ENCODE results near the gene PIM3. TPM values are rescaled to one million over a fixed set of nuclear protein-coding genes. Genes with fewer than 3 reads are reported as not detected.

Gene PIM3
- polyA plus RNA-seq, 1 of the 3 experiments (the other 2 are of a cell fraction): 15.3 TPM

- TF ChIP-seq FOXM1 (IDR thresholded peaks at IDR 0.05; ENCODE audit: low read depth) (no peak), RFX5 (IDR thresholded peaks at IDR 0.05; ENCODE audit: low read length) (no peak), CTCF (IDR thresholded peaks at IDR 0.05) (no peak), ZBTB33 (IDR thresholded peaks at IDR 0.05; ENCODE audit: borderline replicate concordance, low read depth) (no peak), TEAD4 (IDR thresholded peaks at IDR 0.05; ENCODE audit: borderline replicate concordance, insufficient read depth) (no peak), FOSL2 (IDR thresholded peaks at IDR 0.05; ENCODE audit: borderline replicate concordance, low read depth) (no peak), MXI1 (IDR thresholded peaks at IDR 0.05; ENCODE audit: low read depth, low read length) (no peak)
Measured at GRCh38 chr22:49911881-49912625, 48.5 kb upstream of the PIM3 start (continued).

- Histone ChIP-seq H3K4me2 (no peak overlapping the region), H4K20me1 (ENCODE audit: insufficient read depth) (no peaks in the 10 kb centered on the region), H3K9ac (no peak overlapping the region), H3K9me2 (no peaks in the 10 kb centered on the region), H3K9me3 (no peaks in the 10 kb centered on the region), H3K36me3 (replicated peaks in 1 of 2; ENCODE audit: control insufficient read depth in 1 of 2, insufficient read depth in 2 of 2, low read length in 1 of 2) (peaks cover 3 to 19% of the 10 kb centered on the region in 2 experiments), H3K4me3 (ENCODE audit: low read depth in 2 of 2, low read length in 1 of 2) (no peak overlapping the region), H3F3A (replicated peaks; ENCODE audit: insufficient read depth) (no peaks in the 10 kb centered on the region), H2AFZ (ENCODE audit: low read depth) (no peak overlapping the region), H3K79me2 (ENCODE audit: insufficient read depth) (0 out of 2 replicates have a peak, but pooled peaks cover 5% of the 10 kb centered on the region), H3K27me3 (ENCODE audit: insufficient read depth) (no peaks in the 10 kb centered on the region), H3K27ac (ENCODE audit: low read depth in 2 of 2, low read length in 1 of 2) (no peak overlapping the region), H3K4me1 (ENCODE audit: control insufficient read depth in 1 of 2, insufficient read depth in 2 of 2, low read depth in 1 of 2, low read length in 1 of 2) (peaks cover 0 to 2% of the 10 kb centered on the region in 2 experiments; a peak in 1 of 4 replicates)
- ChIA-PET POLR2A (no interaction called here), CTCF (interaction anchor here (1.0 kb wide), 1 partner anchor 39 kb away, joined by 3 read pairs; no protein-coding TSS in a partner anchor)
- WGBS (ENCODE audit: low lambda C conversion rate): 89% methylated on average over 10 of the region's 14 CpGs
- TF ChIP-seq NRF1 (IDR thresholded peaks at IDR 0.05; ENCODE audit: low read depth, low read length): no peak
- DNase-seq: no peak
Measured at GRCh38 chr22:49913026-49913425, 47.5 kb upstream of the PIM3 start.

- no peak overlapping the region for H3K9ac ChIP-seq
- H3K9me3 ChIP-seq: no peaks in the 10 kb centered on the region
- CTCF ChIA-PET: interaction anchor here (1.0 kb wide), 1 partner anchor 38 kb away, joined by 3 read pairs; no protein-coding TSS in a partner anchor
- H3K9me2 ChIP-seq: no peaks in the 10 kb centered on the region
- H3F3A ChIP-seq (replicated peaks; ENCODE audit: insufficient read depth): no peaks in the 10 kb centered on the region
- TF ChIP-seq MEF2A (IDR thresholded peaks at IDR 0.05; ENCODE audit: borderline replicate concordance, low read depth) (no peak), USF2 (IDR thresholded peaks at IDR 0.05; ENCODE audit: borderline replicate concordance, low read depth, low read length) (no peak), GATA2 (CRISPR knock-in tag; IDR thresholded peaks at IDR 0.05) (no peak), RFX5 (IDR thresholded peaks at IDR 0.05; ENCODE audit: low read length) (no peak), GABPA (IDR thresholded peaks at IDR 0.05; ENCODE audit: low read depth) (no peak)
- no peaks in the 10 kb centered on the region for H3K27me3 ChIP-seq (ENCODE audit: insufficient read depth)
- peaks cover 0 to 2% of the 10 kb centered on the region in 2 experiments; a peak in 1 of 4 replicates for H3K4me1 ChIP-seq (ENCODE audit: control insufficient read depth in 1 of 2, insufficient read depth in 2 of 2, low read depth in 1 of 2, low read length in 1 of 2)
- 0 out of 2 replicates have a peak, but pooled peaks cover 5% of the 10 kb centered on the region for H3K79me2 ChIP-seq (ENCODE audit: insufficient read depth)
- H3K27ac ChIP-seq (ENCODE audit: low read depth in 2 of 2, low read length in 1 of 2): no peak overlapping the region
- DNase-seq: no peak
- H3K36me3 ChIP-seq (replicated peaks in 1 of 2; ENCODE audit: control insufficient read depth in 1 of 2, insufficient read depth in 2 of 2, low read length in 1 of 2): peaks cover 3 to 19% of the 10 kb centered on the region in 2 experiments
- no peaks in the 10 kb centered on the region for H4K20me1 ChIP-seq (ENCODE audit: insufficient read depth)
- no peak overlapping the region for H3K4me2 ChIP-seq
- WGBS (ENCODE audit: low lambda C conversion rate): 99% methylated on average over 11 of the region's 14 CpGs
- H2AFZ ChIP-seq (ENCODE audit: low read depth): no peak overlapping the region
- POLR2A ChIA-PET: no interaction called here
- no peak overlapping the region for H3K4me3 ChIP-seq (ENCODE audit: low read depth in 2 of 2, low read length in 1 of 2)
Measured at GRCh38 chr22:49913446-49913845, 47.1 kb upstream of the PIM3 start.
